GM18858 (cell line): Measurements from ENCODE around the gene CFHR5.
A peak's percentile ranks its signal among the peaks of the same experiment; 100 is the strongest.
"Not testable (repeated sequence)": the region's sequence is repeated elsewhere in the genome, so short reads cannot be mapped to it uniquely, and the experiment has no call there.

Source experiments
- ATAC-seq: cut with Tn5 transposase; IDR thresholded peaks from one replicate; pipeline ENCODE4 v1.9.1; 2021; ENCODE audit not compliant: unreplicated experiment

Gene CFHR5

GRCh38 chr1:196977278-196977677 lies at the start of gene CFHR5:
CFHR5 (plus strand) TSS chr1:196977556; CDS start chr1:196977665, 109 bp downstream.
- ATAC-seq: no peak

- not testable (repeated sequence) for ATAC-seq
Observed at GRCh38 chr1:196932853-196933252, 44.5 kb upstream of the CFHR5 start.

DNA sequence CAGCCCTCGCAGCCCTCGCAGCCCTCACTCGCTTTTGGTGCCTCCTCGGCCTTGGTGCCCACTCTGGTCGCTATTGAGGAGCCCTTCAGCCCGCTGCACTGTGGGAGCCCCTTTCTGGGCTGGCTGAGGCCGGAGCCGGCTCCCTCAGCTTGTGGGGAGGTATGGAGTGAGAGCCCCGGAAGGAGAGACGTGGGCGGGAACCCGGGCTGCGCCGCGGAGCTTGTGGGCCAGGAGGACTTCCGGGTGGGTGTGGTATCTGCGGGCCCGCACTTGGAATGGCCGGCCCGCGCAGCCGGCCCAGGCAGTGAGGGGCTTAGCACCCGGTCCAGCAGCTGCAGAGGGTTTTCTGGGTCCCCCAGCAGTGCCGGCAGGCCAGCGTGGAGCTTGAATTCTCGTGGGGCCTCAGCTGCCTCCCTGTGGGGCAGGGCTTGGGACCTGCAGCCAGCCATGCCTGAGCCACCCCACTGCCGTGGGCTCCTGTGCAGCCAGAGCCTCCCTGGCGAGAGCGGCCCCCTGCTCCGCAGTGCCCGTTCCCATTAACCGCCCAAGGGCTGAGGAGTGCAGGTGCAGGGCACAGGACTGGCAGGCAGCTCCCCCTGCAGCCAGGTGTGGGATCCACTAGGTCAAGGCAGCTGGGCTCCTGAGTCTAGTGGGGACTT lies 43.7 kb upstream of the CFHR5 start:
- ATAC-seq: no peak

GRCh38 chr1:196941474-196941873 lies 35.9 kb upstream of the CFHR5 start:
- ATAC-seq: not testable (repeated sequence)

DNA sequence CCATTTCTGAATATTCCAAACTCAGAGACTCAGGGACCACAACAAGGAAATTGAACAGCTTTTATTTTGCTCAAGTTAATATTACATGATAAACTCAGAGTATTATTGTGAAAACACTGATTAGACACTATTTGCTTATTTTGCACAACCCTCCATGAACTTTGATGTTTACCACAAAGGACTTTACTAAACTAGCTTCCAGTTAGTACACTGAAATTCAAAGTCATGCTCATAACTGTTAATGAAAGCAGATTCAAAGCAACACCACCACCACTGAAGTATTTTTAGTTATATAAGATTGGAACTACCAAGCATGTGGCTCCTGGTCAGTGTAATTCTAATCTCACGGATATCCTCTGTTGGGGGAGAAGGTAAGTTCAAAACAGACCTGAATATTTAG lies 33.8 kb upstream of the CFHR5 start, which contains the start of gene CFHR2:
Gene CFHR2, plus strand, starts transcription at position 171 of the 400 bp plus-strand sequence. Its CDS starts 143 bp downstream, at position 314.
- not testable (repeated sequence) for ATAC-seq

GRCh38 chr1:196951711-196952394 lies 25.5 kb upstream of the CFHR5 start:
- peak; percentile 81 for ATAC-seq

GRCh38 chr1:196954778-196955177 lies 22.6 kb upstream of the CFHR5 start:
- ATAC-seq: no peak

DNA sequence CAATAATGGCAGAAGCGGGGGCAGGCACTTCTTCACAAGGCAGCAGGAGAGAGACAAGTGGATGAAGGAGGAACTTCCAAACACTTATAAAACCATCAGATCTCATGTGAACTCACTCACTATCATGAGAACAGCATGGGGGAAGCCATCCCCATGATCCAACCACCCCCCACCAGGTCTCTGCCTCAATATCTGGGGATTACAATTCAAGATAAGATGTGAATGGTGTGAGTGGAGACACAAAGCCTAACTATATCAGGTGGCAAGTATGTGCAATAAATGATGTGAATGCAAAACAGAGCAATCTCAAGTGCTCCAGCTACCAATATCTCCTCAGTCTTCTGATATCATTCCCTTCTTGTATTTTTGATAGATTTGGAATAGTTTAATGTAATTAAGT lies 21.4 kb upstream of the CFHR5 start:
- no peak for ATAC-seq

DNA sequence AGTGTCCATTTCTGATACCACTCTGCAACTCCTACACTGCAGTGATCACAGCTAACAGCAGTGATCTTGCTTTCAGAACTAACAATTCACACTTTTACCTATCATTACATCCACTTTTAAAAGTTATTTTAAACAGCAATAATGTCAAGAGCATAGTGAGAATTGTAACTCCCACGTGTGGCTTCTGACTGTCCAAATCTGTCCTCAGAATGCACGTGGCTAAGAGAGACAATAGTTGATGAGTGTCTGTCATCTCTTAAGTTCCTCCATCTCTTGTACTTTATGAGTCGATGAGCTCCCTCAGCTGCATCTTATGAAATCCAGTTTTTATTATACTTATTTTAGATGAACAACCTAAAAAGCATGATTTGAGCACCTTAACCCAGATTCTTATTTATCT lies 16.5 kb upstream of the CFHR5 start:
- ATAC-seq: peak; percentile 87

DNA sequence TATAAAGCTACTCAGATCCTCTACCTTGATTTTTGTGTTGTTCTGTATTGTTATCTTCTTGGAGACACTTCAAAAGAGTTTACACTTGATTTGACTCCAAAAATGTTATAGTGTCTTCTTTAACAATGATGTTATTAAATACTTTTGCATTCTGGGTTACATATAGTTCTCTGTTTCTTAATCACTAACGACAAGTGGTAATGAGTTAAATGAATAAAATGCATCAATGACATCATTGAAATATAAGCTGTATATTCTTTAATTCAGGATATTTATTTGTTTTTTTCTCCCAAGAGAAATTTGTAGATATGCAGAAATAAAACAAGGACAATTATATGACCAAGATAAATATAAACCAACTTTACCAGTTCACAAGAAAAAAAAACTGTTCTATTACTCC lies 7.2 kb upstream of the CFHR5 start:
- no peak for ATAC-seq

- ATAC-seq: no peak
Observed at GRCh38 chr1:196976278-196976677, 1.1 kb upstream of the CFHR5 start.

DNA sequence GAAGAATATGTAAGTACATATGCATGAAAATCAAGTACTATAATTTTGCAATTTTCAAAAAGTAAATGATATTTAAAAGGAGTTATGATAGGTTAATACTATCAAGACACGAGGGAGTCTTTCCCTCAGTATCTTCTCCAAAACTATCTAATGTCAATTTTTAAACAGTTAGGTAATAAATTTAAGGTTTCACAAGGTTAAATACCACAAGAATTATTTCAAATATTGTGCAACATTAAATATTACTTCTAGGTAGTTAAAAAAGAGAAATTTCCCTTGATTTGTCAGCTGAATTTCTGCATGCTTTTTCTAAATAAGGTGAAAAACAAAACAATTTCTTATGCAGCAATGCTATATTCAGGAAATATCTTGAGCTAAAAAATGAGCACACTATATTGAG lies 3.5 kb downstream of the CFHR5 start:
- no peak for ATAC-seq

DNA sequence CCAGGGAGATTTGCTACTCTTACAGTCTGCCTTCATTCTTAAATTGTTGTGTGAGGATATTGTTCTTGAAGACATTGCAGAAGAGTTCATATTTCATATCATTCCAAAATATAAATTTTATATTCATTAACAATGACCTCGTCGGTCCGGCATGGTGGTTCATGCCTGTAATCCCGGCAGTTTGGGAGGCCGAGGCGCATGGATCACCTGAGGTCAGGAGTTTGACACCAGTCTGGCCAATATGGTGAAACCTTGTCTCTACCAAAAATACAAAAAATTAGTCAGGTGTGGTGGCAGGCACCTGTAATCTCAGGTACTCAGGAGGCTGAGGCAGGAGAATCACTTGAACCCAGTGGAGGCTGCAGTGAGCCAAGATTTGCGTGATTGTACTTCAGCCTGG lies 4.9 kb downstream of the CFHR5 start:
- not testable (repeated sequence) for ATAC-seq

DNA sequence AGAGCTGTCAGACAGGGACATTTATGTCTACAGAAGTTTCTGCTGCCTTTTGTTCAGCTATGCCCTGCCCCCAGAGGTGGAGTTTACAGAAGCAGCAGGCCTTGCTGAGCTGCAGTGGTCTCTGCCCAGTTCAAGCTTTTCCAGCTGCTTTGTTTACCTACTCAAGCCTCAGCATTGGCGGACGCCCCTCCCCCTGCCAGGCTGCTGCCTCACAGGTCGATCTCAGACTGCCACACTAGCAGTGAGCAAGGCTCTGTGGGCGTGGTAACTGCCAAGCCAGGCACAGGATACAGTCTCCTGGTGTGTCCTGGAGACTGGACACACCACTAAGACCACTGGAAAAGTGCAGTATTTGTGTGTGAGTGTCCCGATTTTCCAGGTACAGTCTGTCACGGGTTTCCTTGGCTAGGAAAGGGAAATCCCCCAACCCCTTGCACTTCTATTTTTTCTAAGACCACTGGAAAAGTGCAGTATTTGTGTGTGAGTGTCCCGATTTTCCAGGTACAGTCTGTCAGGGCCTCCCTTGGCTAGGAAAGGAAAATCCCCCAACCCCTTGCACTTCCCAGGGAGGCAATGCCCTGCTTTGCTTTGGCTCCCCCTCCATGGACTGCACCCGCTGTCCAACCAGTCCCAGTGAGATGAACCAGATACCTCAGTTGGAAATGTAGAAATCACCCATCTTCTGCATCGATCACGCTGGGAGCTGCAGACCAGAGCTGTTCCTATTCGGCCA lies 14.7 kb downstream of the CFHR5 start:
- not testable (repeated sequence) for ATAC-seq

DNA sequence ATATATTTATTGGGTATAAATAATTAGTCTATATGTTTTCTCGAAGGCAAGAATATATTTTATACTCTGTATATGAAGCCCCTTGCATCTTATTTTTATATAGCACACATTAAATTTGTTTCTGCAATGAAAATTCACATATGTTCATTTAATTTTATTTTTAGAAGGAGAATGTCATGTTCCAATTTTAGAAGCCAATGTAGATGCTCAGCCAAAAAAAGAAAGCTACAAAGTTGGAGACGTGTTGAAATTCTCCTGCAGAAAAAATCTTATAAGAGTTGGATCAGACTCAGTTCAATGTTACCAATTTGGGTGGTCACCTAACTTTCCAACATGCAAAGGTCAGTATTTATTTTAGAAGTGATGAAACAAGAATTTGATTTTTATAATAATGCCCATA lies 16.6 kb downstream of the CFHR5 start:
- ATAC-seq: no peak

DNA sequence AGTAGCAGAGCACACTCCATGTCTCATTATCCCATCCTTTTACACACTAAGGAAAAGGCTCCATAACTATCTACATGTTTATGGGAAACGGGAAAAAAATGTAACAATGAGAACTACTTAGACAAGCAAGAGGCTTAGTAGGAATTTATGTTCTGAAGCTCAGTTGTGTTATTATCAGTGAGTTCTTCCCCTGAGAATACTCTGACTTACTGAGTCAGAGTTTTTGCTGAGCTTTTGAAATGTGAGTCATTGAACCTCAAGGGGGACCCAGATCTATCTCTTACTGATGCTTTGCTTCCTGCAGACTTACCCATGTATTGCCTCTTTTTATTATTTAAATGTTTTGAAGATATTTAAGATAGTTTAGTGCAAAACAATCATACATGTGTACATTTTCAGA lies 20.1 kb downstream of the CFHR5 start:
- no peak for ATAC-seq

DNA sequence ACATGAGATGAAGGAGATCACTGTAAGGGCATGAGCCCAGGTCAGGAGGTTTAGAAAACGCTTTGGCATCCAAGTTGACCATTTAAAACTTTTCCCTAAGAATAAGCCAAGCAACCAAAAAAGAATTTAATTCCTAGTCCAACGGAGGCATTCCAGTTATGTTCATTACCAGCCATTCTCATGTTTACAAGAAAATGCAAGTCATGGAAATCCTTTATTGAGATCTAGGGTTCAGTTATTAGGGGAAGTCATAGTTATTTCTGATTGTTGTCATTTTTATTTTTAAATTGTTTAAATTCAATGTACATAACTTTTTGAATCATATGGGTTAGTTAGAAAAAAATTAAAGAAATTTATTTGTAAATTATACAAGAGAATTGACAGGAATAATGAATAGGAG lies 24.5 kb downstream of the CFHR5 start:
- ATAC-seq: no peak

GRCh38 chr1:197003132-197003531 lies 25.8 kb downstream of the CFHR5 start:
- no peak for ATAC-seq

GRCh38 chr1:197008861-197009260 lies 31.5 kb downstream of the CFHR5 start:
- no peak for ATAC-seq

GRCh38 chr1:197011614-197012013 lies 34.3 kb downstream of the CFHR5 start:
- ATAC-seq: no peak

DNA sequence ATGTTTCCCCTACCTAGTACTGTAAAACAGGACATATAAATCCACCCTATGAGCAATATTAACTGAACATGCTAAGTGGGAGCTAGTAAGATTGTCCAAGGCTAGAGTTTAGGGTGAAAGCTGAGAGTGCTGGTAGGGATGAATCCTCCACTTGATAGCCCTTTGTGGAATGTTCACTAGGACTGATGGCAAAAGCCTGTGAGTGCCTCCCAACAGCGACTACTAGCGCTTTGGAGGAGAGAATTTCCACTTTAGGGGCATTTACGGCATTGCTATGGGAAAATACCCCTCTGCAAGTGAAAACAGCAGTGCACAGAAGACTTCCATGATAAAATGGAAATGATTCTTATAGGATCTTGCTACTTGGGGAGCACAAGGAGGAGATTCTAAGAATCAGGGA lies 35.9 kb downstream of the CFHR5 start:
- ATAC-seq: no peak

DNA sequence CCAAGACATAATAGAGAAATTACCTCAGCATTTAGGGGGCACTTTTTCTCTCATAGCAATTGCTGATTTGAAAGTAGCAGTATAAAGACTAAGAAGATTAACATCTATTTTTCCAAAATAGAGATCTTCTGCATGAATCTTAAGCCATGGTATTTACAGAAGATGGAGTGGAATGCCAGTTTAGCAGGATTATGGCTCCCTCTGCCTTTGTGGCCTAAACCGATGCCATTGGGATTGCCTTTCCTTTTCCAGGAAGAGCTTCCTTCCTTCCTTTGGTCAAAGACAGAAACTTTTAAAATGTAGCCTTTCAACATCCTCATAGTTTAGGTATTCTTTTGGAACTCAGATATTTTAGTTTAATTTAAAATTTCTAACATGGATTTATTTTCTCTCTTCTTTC lies 39.4 kb downstream of the CFHR5 start:
- no peak for ATAC-seq
